ENCODE results near the gene WDR77.

The WDR77 gene

DNA sequence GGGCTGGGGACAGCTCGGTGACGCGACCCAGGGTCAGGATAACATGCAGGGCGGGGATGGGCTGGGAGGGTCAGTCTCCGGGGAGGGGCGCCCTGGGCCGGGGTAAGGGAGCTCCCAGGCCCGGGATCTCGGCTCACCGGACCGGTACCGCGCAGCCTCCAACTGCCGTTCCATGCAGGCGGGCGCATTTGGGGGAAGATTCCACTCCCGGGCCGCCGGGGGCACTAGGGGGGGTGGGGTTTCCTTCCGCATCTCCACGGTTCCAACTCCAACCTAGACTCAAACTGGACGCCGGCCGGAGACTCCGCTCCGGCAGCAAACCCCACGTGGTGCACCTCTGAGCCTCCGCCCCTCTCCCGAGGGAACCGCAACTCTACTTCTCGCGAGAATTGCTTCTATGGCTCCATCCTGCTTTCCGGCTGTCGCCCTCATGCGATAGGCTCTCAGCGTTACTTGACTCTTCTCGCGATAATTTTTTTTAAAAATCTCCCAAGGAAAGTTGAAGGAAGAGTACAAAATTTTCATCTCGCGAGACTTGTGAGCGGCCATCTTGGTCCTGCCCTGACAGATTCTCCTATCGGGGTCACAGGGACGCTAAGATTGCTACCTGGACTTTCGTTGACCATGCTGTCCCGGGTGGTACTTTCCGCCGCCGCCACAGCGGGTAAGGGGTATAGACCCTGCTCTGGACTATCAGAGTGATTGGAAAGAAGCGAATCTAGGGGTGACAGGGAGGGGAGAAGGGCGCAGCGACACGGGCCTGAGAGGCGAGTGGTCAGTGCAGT is at the start of gene WDR77, which contains the start of gene ATP5PB:
Gene WDR77 (minus strand): TSS at position 339 of the 785 bp plus-strand sequence. CDS start 87 bp downstream, at position 252.
Gene ATP5PB (plus strand): TSS at position 547 of the 785 bp plus-strand sequence. CDS start 78 bp downstream, at position 625.
- peak; percentile 39 for DNase-seq

DNA sequence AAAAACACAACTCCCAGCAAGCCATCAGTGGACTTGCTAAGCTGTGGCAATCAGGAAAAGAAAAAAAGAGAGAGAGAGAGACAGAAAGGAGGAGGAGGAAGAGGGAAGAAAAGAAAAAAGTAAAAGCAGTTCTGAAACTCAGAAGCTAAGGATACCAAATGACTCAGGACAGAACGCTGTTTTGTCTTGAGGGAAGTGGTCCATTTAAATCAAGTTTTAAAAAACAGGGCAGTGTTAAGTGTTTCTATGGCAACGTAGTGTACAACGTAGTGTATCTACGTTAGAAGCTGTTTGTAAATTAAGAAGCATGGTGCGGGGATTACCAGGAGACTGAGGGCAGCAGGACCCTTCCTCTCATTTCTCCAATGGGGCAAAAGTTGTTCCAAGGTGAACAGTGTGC is 48.5 kb upstream of the WDR77 start:
- no peak for DNase-seq

DNA sequence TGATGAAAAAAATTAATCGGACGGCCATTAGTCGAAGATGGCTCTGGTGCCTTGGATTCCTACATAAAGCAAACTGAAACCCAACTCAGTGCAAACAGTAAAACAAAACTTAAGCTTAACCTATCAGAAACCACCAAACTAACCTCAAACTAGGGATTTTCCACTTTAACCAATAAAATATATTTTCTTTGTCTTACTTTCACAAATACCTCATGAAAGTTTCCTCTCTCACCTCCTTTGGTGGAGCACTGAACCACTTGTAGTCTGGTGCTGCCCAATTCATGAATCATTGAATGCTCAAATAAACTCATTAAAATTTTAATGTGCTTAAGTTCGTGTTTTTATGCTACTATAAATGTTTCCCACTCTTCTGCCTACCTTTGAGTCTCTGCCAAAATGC is 47.3 kb upstream of the WDR77 start:
- DNase-seq, result no peak

DNA sequence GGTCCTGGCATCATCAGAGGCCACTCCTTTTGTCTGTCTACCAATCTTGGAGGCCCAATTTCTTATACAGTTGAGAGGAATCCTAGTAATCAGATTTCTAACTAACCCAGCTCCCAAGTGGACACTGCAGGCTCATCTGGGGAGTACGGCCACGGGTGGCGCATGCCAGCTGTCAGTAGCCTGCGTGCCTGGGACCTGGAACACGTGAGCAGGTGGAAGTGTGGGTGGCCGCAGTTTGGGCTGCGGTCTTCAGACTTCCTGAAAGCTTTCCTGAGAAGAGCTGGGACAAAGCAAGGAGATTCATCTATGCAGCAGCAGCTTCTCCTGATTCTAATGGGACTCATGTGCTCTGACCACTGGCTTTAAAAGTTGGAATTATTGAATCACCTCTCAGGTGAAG is 42.0 kb upstream of the WDR77 start:
- no peak for DNase-seq

DNA sequence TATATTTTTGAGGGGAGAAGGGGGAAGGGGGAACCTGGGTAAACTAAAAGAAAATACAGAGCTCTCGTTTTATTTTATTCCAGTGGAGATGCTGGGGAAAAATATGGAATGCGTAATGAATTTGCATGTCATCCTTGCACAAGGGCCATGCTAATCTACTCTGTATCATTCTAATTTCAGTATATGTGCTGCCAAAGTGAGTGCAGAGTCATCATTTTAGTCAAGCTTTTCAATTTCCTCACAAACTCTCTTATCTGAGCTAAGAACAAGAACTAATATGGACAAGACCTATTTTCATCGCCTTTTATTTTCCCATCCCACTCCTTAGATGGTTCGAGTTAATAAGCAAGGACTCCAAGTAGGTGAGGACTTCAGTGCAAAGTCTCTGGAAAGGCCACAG is 41.2 kb upstream of the WDR77 start:
- no peak for DNase-seq

DNA sequence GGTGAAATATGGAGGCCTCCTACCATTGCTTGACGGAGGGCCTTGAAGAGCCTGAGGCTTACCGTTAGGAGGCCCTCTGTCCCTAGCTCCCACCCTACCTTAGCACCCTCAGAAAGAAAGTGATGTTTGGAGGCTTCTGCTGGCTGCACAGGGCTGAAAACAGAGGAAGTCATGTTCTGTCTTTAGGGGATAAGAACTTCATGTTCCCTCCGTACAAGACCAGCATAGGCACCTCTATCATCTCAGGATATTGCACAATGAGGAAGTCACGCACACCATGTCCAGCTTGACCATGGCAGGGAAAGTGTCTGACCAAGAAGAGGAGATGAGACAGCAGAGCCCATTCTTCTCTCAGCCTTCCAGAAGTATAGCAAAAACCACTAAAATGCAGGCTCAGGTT is 40.5 kb upstream of the WDR77 start:
- DNase-seq, result no peak

DNA sequence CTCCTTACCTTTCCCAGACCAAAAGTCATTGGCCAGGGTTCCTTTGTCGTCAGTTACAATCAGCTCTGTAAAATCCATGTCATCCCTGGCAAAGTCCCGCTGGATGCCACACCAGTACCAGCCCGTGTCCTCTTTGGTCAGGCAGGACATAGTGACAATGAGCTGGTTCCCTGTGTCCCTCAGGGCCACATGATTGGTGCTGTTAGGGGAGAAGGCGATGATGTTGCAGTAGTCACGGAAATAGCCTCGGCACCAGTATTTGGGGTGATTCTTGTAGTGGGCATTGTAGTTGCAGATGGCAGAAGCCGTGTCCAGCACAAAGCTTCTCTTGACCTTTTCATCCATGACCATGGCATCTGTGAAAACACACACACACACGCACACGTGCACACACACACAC is 39.6 kb upstream of the WDR77 start:
- DNase-seq, result no peak

DNA sequence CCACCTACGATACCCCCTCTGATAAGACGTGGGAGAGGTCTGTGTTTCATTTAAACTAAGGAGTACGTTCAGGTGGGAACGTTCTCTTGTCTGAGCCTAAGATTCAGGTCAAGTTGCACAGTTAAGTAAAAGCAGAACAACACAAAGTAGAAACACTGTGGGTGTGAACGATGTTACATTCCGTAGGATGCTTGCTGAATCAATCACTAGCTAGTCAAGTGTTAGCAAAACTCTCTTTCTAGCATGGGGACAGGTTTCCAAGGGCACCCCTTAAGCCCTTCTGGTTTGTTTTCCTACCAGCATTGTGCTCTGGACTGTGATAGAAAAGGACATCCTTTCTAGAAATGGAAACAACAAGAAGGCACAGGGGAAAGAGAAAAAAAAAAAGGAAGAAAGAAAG is 38.1 kb upstream of the WDR77 start:
- DNase-seq, result no peak

DNA sequence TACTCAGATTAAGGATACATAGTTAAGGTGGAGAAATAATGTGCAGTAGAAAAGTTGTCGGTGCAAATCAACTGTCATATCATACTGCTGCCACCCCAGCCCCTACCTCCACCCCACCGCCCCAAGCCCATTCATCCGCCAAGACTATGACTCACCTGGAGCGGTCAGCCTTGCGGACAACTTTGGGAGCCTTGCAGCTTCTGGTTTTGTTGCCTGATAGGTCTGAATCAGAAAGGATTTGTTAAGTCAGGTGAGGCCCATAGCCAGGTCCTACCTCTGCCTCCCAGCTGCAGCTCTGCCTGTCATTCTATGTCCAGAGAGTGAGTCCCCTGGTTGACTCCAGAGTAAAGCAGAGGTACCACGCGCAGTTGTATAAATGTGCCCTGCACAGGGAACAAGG is 37.4 kb upstream of the WDR77 start:
- DNase-seq, result no peak

DNA sequence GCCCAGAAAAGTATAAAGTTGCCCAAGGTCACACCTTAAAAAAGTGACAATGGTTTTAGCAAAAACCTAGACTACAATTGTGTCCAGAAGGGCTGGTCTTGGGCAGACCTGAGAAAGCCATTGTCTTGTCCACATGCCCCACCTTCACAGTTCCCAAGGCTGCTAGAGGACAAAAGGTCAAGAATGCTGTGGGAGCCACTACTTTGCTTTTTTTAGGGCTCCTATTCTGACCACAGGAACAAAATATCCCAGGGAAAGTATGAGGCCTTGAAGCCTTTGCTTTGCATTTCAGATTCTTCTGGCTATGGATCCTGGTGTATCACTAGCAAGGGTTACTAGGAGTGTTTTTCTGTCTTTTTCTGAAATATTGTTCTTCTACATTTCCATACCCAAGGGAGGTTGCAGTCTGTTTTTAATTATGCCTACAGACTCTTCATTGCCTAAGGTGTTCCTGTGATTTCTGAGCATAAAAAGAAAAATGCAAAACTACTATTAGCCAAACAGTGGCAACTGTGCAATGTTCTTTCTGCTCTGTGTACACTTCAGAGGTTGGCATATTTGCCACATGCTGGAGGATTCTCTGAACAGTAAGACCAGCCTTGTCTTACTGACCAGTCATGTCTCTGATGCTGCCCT is 35.5 kb upstream of the WDR77 start:
- DNase-seq, result no peak

DNA sequence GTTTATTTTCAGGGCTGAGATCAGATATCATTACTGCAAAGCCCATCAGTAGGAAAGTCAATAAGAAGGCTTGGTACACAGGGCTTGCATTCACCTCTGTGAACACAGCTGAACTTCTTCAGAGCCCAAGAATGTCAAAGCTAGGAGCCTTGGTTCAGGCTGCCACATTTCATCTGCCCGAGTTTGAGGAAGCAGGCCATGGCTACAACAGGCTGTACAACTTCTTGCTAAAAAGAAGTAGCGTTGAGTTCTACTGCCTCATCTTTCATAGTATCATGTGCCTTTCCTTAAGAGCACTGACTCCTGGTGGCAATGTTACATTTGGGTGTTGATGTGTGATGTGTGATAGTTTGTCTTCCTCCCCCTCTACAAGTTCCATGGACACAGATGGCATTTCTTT is 34.8 kb upstream of the WDR77 start:
- DNase-seq, result no peak

DNA sequence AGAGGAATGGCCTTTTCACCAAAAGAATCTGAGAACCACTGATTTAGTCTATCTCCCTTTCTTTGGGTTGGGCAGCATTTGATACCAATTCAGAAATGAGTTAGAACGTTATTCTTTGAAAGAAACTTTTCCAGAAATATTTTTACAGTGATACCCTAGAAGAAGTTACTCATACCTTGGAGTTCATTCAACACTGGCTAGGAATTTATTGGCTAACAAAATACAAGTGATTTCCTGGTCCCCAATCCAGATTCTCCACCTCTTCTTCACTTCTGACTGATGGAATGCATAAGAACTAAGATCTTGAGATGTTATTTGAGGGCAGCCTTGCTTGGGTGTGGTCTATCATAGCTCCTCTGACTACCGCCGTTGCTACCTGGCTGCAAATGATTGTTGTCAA is 34.1 kb upstream of the WDR77 start:
- DNase-seq, result no peak

DNA sequence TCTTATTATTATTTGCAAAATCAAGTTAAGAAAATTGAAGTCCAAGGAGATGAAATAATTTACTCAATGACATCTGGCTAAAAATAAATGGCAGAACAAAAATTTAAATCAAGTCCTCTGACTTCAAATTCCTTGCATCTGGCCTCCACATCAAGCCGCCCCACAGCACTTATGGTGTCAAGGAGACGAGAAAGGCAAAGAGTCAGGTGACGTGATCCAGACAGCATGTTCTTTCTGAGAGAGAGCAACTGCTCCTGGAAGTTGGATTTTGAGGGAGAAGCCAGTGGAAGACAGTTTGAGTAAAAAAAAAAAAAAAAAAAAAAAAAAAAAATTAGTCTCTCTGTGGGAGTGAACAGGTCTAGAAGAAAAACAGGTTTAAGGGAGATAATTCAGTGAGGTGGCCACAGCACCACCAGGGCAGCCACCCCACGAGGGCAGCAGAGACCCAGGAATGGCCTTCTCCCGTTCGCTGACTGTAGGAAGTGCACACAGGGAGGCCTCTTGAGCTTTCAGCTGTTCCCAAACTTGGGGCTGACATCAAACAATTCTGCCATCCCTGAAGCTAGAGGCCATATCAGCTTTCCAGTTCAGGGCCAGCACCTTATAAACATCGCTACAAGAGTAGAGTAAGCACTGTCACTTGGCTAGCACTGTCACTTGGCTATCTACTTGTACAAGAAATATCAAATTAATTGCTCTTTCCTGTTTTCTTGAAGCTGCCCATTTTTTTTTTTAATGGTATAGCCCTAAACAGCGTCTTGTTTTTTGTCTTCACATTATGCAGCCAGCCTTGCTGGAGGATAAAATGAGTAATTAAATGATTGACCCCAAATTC is 32.5 kb upstream of the WDR77 start:
- DNase-seq, result no peak

DNA sequence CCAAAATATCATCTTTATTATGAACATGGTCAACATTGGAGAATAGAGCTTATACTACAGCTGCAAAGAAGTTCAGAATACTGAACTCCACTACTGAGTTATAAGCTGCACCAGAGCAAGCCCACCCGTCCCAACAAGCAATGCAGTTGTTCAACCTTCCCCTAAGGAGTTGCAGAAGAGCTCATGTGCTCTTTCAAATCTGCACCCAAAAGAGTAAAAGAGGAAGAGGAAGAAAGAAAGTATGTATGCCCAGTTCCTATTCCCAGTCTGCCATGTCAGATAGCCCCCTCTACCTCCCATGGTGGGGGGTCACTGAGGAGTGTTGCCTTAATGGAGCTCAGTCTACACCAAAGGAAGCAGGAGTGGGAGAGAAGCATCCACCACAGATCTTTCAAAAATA is 31.6 kb upstream of the WDR77 start:
- no peak for DNase-seq

DNA sequence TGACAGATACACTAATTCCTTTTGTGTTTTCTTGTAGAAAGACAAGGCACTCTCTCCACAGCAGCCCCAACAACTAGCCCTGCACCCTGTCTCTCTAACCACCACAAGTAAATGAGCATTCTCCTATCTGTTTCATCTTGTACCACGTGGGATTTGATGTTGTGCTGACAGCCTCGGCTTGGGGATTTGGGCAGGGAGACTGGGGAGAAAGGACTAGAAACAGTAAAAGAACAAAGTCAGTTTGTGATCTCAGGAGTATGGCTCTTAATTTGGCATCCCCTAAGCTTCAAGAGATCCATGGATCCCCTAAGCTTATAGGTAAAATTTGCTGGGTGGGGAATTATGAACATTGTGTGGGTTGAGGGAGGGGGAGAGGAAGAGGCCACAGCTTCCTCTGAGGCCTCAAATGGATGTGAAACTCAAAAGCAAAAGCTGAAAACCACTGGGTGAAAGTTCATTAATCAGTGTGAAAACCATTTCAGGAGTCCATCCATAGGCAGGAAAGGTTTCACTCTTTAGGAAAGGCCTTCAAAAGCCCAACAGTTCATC is 27.8 kb upstream of the WDR77 start:
- DNase-seq, result no peak

DNA sequence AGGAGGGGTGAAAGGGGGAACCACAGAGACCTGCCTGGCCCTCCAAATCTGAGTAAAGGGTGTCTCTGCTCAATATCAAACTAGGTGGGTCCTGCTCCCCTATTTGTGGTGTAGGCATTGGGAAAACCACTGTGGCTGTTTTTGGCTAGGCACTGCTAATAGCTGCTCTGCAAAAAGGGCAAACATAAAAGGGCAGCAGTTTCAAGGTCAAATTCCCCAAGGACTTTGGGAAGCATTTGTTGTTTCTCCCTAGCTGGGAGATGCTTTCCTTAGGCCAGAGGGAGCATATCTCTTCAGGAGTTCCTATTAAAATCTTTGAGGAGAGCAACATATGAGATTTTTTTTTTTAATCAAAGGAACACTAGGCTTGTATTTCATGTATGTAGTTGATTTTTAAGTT is 27.2 kb upstream of the WDR77 start:
- no peak for DNase-seq

DNA sequence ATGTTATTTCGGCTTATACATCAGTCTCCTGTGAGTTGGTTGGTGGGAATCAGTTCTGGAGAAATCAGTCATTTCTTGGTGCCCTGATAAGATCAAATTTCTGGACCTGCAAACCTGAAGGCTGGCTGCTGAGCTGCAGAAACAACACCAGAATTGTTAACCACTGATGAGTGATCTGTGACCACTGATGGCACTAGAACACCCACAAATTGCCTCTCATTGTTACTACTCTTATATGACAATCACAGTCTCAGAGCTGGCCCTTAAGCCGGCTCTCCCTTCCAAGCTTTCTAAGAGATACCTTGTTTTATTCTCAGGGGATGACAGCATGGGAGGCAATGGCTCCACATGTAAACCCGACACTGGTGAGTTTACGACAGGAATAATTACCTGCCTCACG is 26.6 kb upstream of the WDR77 start:
- DNase-seq, result no peak

DNA sequence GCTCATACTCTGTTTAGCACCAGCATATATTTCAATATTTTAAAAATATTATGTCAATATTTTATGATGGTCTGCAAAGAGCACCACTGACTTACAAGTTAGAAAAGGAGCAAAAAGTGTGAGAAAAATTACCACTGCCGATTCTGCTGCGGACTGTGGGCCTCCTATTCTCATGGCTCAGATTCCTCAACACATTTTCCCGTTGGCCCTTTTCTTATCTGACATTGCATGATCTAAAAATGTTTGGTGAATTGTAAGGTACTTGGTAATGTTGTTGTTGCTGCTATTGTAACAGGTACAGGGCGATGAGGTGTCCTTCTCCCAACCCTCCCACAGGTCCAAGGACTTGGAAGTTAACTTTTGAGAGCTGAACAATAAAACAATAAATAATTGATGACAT is 25.5 kb upstream of the WDR77 start:
- DNase-seq, result no peak

DNA sequence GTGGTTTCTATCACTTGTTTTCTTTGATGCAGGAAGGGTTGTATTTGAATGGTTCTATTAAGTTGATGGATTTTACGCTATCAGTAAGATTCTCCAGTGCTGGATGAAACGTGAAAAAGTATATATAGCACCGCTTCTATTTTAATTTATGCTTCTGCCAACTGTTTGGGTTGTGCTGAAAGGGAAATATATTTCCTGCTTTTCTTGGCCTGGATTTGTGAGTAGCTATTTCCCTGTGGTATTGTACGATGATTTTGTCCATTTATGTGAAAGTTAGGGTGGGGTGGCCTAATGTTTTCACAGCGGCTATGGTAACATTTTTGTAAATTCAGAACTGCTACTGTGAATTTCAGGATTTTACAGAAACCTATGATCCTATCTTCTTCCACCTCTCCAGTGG is 25.1 kb upstream of the WDR77 start:
- DNase-seq, result no peak

DNA sequence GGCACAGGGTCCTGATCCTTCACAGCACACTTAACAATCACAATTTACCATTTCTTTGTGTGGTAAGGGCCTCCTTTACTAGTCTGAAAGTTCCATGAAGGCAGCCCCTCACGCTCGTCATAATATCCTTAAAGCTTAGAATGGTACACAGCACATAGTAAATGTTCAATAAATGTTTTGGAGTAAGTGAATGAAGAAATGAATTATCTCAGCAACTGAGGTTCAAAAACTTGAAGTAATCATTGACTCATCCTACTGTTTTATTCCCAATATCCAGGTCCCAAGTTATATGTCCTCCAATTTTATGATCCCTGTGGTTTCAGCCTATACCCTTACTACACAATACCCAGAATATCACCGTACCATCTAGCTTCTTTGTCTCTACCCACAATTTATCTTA is 22.5 kb upstream of the WDR77 start:
- DNase-seq, result no peak

DNA sequence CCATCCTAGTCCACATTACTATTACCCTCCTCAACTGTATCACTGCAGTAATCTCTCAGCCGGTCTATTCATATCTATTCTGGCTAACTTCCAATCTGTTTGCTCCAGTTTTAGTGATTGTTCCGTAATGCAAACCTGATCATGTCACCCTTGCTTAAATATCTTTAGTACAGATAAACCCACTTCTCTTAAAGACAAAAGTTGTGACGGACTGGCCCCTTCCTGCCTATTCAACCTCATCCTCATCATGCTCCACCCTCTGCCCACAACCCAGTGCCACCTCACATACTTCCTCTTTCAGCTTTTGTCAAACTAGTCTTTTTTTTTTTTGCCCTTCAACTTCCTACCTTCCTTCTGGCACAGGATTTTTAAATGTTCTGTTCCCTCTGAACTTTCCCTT is 22.0 kb upstream of the WDR77 start:
- no peak for DNase-seq

DNA sequence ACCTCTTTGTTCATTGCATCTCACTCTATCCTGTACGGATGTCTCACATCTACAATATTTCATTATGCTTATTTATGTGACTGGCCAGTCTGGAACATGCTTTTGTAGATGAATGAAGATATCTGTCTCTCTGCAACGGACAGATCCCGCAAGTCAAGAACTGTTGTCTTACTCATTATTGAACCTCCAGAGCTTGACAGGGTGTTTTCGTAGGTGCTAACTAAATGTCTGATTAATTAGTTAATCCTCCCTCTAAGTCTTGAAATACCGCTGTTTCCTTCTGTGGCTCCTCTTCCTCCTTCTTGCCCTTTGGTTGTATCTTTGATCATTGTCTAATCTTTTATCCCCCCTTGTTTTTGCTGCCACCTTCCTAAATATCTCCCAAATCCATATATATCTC is 21.5 kb upstream of the WDR77 start:
- DNase-seq, result no peak

DNA sequence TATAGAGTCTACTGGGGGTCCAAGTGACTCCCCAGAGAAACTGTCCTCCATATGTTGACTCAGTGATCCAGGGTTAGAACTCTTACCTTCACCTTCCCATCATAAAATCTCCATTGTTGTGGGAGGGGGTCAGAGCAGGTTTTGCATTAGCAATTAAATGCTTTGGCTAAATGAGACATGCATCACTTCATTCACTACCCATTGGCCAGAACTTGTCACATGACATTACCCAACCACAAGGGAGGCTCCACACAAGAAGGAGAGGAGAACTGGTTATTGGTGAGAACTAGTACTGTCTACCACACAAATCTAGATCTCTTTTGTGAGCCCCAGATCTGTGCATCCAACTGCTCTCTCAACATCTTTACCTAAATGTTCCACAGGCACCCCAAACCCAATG is 20.5 kb upstream of the WDR77 start:
- no peak for DNase-seq

DNA sequence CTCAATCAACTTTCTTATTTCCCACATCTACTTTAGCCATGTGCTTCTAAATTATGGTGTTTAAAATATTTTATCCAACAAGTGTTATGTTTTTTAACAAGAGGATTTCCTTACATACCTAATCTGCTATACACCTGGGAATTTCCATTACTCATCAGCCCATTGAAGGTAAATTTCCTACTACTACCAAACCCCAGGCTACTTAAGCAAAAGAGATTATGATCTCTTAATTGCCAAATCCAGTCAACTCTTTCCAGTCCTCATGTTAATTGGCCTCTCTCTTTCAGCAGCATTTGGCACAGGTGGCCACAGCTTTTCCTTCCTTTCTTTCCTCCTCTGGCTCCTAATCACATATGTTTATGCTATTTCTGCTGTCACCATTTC is 19.7 kb upstream of the WDR77 start:
- DNase-seq, result no peak
